T-helper 17 cell (primary cell): ENCODE measurements around the gene EPB42. TPM values are rescaled to one million over a fixed set of nuclear protein-coding genes. Genes with fewer than 3 reads are reported as not detected.
"Not testable (repeated sequence)": the region's sequence is repeated elsewhere in the genome, so short reads cannot be mapped to it uniquely, and the experiment has no call there.

Experiments
- ATAC-seq: fragments of 150-1000 bp; cut with Tn5 transposase; 2 replicates; pipeline ENCODE4 v1.10.0; 2021; ENCODE audit warnings: mild to moderate bottlenecking, moderate library complexity
- DNase-seq, 3 donors: peaks; one replicate each; pipeline versions ENCODE4 v3.0.0 to v3.0.0-alpha.2; 2020 to 2021
- H3K9me3 ChIP-seq: one replicate; pipeline ENCODE4 v1.7.0; 2013; ENCODE audit warnings: low read length, mild to moderate bottlenecking; ENCODE audit not compliant: control insufficient read depth, poor library complexity, severe bottlenecking
- H3K27ac Mint-ChIP-seq: one replicate; pipeline ENCODE4 v1.8.0; 2022; ENCODE audit warnings: mild to moderate bottlenecking, moderate library complexity, mixed read lengths
- H3K27me3 Mint-ChIP-seq: one replicate; pipeline ENCODE4 v1.8.0; 2022; ENCODE audit warnings: mixed read lengths
- H3K36me3 Mint-ChIP-seq: one replicate; pipeline ENCODE4 v1.8.0; 2022; ENCODE audit warnings: low read depth, mixed read lengths
- H3K4me1 Mint-ChIP-seq: one replicate; pipeline ENCODE4 v1.8.0; 2022; ENCODE audit warnings: mild to moderate bottlenecking, mixed read lengths
- H3K4me3 Mint-ChIP-seq: one replicate; pipeline ENCODE4 v1.8.0; 2022; ENCODE audit warnings: mild to moderate bottlenecking, moderate library complexity, mixed read lengths
- total RNA-seq, 4 donors: library from RNA in 2 of 4; stranded (reverse) in 2 of 4; gene quantifications; one replicate each; pipeline ENCODE4 v1.2.3 and lab custom pipeline; 2022 to 2026

Gene EPB42
- total RNA-seq, 2 donors from 2014 or later = not detected

GRCh38 chr15:43232289-43232874 lies 11.6 kb upstream of the EPB42 start:
- H3K4me3 Mint-ChIP-seq = no peak overlapping the region
- H3K27me3 Mint-ChIP-seq = peaks cover 30% of the 10 kb centered on the region
- H3K27ac Mint-ChIP-seq = peak overlapping the region; percentile 29
- peaks cover 7% of the 10 kb centered on the region for H3K4me1 Mint-ChIP-seq
- ATAC-seq = no peak
- H3K36me3 Mint-ChIP-seq = no peaks in the 10 kb centered on the region
- H3K9me3 ChIP-seq = no peaks in the 10 kb centered on the region
- DNase-seq = no peak

GRCh38 chr15:43230640-43231115 lies 9.9 kb upstream of the EPB42 start:
- no peaks in the 10 kb centered on the region for H3K9me3 ChIP-seq
- DNase-seq (no peak), ATAC-seq (no peak)
- H3K4me1 Mint-ChIP-seq = peaks cover 4% of the 10 kb centered on the region
- no peak overlapping the region for H3K4me3 Mint-ChIP-seq
- H3K27ac Mint-ChIP-seq = peak overlapping the region; percentile 56
- H3K36me3 Mint-ChIP-seq = no peaks in the 10 kb centered on the region
- peaks cover 27% of the 10 kb centered on the region for H3K27me3 Mint-ChIP-seq

- peaks cover 28% of the 10 kb centered on the region for H3K27me3 Mint-ChIP-seq
- DNase-seq (no peak), ATAC-seq (no peak)
- no peaks in the 10 kb centered on the region for H3K36me3 Mint-ChIP-seq
- no peak overlapping the region for H3K27ac Mint-ChIP-seq
- peaks cover 8% of the 10 kb centered on the region for H3K4me1 Mint-ChIP-seq
- no peak overlapping the region for H3K4me3 Mint-ChIP-seq
- H3K9me3 ChIP-seq = no peaks in the 10 kb centered on the region
Measured at GRCh38 chr15:43229977-43230376, 9.2 kb upstream of the EPB42 start.

- Mint-ChIP-seq H3K27me3 (peaks cover 24% of the 10 kb centered on the region), H3K27ac (no peak overlapping the region), H3K36me3 (no peaks in the 10 kb centered on the region), H3K4me3 (no peak overlapping the region), H3K4me1 (peaks cover 8% of the 10 kb centered on the region)
- no peak for ATAC-seq
- no peak for DNase-seq
- H3K9me3 ChIP-seq = no peaks in the 10 kb centered on the region
Measured at GRCh38 chr15:43226436-43227305, 5.9 kb upstream of the EPB42 start.

GRCh38 chr15:43225950-43226255 lies 5.1 kb upstream of the EPB42 start:
- not testable (repeated sequence) for ATAC-seq, H3K4me1 Mint-ChIP-seq, H3K9me3 ChIP-seq, H3K27ac Mint-ChIP-seq, DNase-seq, H3K36me3 Mint-ChIP-seq, H3K4me3 Mint-ChIP-seq
- H3K27me3 Mint-ChIP-seq = peaks cover 30% of the 10 kb centered on the region

GRCh38 chr15:43225201-43225949 lies 4.6 kb upstream of the EPB42 start:
- no peaks in the 10 kb centered on the region for H3K36me3 Mint-ChIP-seq
- DNase-seq (peak in 1 of 3 donors; percentile 21), ATAC-seq (peak; percentile 85)
- H3K27me3 Mint-ChIP-seq = peaks cover 34% of the 10 kb centered on the region
- no peak overlapping the region for H3K27ac Mint-ChIP-seq
- H3K9me3 ChIP-seq = no peaks in the 10 kb centered on the region
- H3K4me1 Mint-ChIP-seq = peaks cover 8% of the 10 kb centered on the region
- H3K4me3 Mint-ChIP-seq = no peak overlapping the region

- Mint-ChIP-seq H3K4me1 (peaks cover 9% of the 10 kb centered on the region), H3K27ac (no peak overlapping the region), H3K4me3 (no peak overlapping the region), H3K36me3 (peaks cover 4% of the 10 kb centered on the region), H3K27me3 (peaks cover 32% of the 10 kb centered on the region)
- DNase-seq (no peak), ATAC-seq (no peak)
- no peaks in the 10 kb centered on the region for H3K9me3 ChIP-seq
Measured at GRCh38 chr15:43221422-43221821, 604 bp upstream of the EPB42 start.

- H3K36me3 Mint-ChIP-seq = peaks cover 4% of the 10 kb centered on the region
- ATAC-seq = no peak
- H3K27me3 Mint-ChIP-seq = peaks cover 25% of the 10 kb centered on the region
- H3K4me1 Mint-ChIP-seq = peaks cover 3% of the 10 kb centered on the region
- H3K9me3 ChIP-seq = no peaks in the 10 kb centered on the region
- no peak overlapping the region for H3K4me3 Mint-ChIP-seq
- peak overlapping the region; percentile 8 for H3K27ac Mint-ChIP-seq
- DNase-seq = no peak
Measured at GRCh38 chr15:43219929-43220928, 589 bp downstream of the EPB42 start.

- H3K36me3 Mint-ChIP-seq = peaks cover 4% of the 10 kb centered on the region
- H3K27ac Mint-ChIP-seq = no peak overlapping the region
- H3K4me3 Mint-ChIP-seq = no peak overlapping the region
- peaks cover 25% of the 10 kb centered on the region for H3K27me3 Mint-ChIP-seq
- DNase-seq = no peak
- peaks cover 3% of the 10 kb centered on the region for H3K4me1 Mint-ChIP-seq
- no peaks in the 10 kb centered on the region for H3K9me3 ChIP-seq
- no peak for ATAC-seq
Measured at GRCh38 chr15:43218908-43219706, 1.7 kb downstream of the EPB42 start.

- peaks cover 21% of the 10 kb centered on the region for H3K27me3 Mint-ChIP-seq
- ATAC-seq (no peak), DNase-seq (no peak)
- no peaks in the 10 kb centered on the region for H3K9me3 ChIP-seq
- peaks cover 3% of the 10 kb centered on the region for H3K4me1 Mint-ChIP-seq
- H3K27ac Mint-ChIP-seq = no peak overlapping the region
- H3K4me3 Mint-ChIP-seq = no peak overlapping the region
- H3K36me3 Mint-ChIP-seq = peaks cover 4% of the 10 kb centered on the region
Measured at GRCh38 chr15:43215961-43216360, 4.9 kb downstream of the EPB42 start.

GRCh38 chr15:43214592-43215295 lies 6.1 kb downstream of the EPB42 start:
- DNase-seq (no peak), ATAC-seq (no peak)
- H3K9me3 ChIP-seq = no peaks in the 10 kb centered on the region
- H3K27me3 Mint-ChIP-seq = peaks cover 21% of the 10 kb centered on the region
- H3K36me3 Mint-ChIP-seq = peaks cover 7% of the 10 kb centered on the region
- H3K4me1 Mint-ChIP-seq = no peaks in the 10 kb centered on the region
- no peak overlapping the region for H3K4me3 Mint-ChIP-seq
- H3K27ac Mint-ChIP-seq = no peak overlapping the region
